AG09319 (cell line): ENCODE results near the gene SYNPR.

Experiments
- DNase-seq: peaks from one replicate; pipeline ENCODE4 v3.0.0-alpha.2; 2010; ENCODE audit warnings: low read depth; ENCODE audit errors: extremely low read depth
- TF ChIP-seq, protein P1 (sequence below): IDR thresholded peaks from 2 replicates; pipeline ENCODE4 v1.5.1; 2011; ENCODE audit warnings: low read depth, mild to moderate bottlenecking, inconsistent platforms, low read length, moderate library complexity

Gene SYNPR

DNA sequence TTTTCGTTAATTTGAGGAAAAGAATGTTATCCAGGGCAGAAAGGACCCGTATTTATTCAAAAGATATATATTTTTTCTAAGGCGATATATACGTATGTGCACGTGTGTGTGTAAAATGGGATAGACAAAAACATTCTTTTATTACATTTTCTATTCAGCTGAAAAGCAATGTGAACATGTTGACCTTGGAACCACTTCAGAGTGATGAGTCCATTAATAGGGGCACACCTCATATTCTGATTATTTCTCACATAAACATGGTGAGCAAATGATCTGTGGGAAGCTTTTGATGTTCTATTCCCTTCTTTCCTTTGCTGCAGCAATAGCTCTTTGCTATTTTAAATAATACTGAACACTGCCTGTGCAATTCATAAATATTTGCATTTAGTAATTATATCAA, 87.6 kb downstream of the SYNPR start:
- no peak for DNase-seq
- TF ChIP-seq, protein P1, sequence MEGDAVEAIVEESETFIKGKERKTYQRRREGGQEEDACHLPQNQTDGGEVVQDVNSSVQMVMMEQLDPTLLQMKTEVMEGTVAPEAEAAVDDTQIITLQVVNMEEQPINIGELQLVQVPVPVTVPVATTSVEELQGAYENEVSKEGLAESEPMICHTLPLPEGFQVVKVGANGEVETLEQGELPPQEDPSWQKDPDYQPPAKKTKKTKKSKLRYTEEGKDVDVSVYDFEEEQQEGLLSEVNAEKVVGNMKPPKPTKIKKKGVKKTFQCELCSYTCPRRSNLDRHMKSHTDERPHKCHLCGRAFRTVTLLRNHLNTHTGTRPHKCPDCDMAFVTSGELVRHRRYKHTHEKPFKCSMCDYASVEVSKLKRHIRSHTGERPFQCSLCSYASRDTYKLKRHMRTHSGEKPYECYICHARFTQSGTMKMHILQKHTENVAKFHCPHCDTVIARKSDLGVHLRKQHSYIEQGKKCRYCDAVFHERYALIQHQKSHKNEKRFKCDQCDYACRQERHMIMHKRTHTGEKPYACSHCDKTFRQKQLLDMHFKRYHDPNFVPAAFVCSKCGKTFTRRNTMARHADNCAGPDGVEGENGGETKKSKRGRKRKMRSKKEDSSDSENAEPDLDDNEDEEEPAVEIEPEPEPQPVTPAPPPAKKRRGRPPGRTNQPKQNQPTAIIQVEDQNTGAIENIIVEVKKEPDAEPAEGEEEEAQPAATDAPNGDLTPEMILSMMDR = no peak

DNA sequence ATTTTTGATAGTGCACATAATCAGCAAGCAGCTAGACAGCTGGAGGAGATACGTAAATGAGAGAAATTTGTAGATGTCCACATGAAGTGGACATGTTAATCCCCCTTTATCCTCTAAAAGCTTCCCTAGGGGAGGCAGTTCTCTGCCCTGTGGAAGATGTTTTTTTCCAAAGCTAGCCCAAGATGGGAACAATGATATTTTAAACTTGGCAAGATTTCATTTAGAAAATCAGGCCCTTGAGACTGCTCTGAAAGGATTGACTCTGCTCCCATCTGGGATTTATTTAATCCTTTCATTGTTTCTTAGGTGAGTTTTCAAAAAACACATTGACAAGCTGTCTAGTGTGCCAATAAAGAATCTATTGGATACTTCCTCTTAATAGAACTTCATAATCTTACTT, 92.0 kb downstream of the SYNPR start:
- no peak for DNase-seq
- TF ChIP-seq, protein P1 = no peak

DNA sequence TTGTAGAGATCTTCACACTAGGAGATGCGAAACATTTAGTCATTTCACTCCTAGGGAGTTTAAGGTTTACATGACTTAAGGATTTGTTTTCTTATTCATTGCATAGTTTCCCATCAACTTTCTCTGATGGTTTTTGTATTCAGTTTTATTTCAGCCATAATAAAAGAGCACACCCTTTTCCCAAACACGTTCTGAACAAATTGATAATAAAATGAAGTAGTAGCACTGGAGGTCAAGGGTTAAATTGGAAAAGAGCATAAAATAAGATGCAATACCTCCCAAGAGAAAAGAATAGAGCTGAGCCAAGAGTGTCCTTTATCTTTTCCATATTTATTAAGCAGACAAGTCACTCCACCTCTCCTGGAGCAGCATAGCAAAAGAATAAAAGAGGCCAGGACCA, 104.9 kb downstream of the SYNPR start:
- TF ChIP-seq, protein P1 = no peak
- DNase-seq = no peak

DNA sequence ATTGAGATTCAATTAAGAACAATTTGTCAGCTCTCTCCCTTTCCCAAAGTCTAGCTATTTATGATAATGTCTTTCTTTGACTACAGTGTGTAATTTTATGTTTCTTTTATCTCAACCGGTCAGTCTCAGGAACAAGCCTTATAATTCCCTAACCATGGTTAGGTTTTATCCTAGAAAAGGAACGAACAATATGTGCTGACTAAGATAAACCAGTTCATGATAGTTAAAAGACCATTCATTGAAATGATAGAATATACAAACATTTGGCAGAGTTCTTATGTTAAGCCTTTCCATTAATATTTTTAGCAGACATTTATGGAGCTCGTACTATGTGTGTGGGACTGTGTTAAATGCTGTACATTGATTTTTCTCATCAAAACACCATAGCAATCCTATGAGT, 106.3 kb downstream of the SYNPR start:
- TF ChIP-seq, protein P1 = no peak
- DNase-seq = no peak

DNA sequence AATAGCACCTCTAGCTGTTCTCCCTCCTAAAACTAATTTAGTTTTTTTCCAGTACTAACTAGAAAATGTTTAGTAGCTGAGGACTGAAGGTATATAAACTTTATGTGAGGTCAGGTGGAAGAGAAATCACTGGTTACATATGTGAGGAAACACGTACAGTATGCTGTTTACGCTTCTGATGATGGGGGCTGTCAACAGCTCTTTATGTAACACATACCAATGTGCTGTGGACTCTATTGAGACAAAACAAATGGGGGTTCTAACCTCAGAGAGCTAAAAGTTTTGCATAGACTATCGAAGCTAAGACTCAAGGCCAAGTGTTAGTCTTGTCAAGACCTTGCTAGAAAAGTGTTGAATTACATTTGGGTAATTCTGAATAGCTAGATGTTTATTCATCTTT, 107.5 kb downstream of the SYNPR start:
- TF ChIP-seq, protein P1 = no peak
- DNase-seq = no peak

DNA sequence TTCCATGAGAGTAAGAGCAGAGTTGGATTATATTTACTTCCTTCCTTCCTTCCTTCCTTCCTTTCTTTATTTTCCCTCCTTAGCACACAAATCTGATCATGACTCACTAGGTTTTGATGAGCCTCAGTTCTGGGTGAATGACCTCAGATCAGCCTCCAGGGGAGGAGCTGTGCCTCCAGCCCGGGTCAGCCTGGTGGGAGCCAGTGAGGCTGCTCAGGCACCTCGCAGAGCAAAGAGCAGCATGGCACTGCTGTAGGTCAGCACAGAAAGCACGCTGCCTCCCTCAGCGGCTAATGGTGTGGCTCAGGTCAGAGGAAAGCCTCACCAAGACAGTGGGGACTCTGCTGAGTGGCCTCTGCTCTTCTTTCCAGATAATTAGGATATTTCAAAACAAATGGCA, 108.5 kb downstream of the SYNPR start:
- TF ChIP-seq, protein P1 = no peak
- DNase-seq = no peak

DNA sequence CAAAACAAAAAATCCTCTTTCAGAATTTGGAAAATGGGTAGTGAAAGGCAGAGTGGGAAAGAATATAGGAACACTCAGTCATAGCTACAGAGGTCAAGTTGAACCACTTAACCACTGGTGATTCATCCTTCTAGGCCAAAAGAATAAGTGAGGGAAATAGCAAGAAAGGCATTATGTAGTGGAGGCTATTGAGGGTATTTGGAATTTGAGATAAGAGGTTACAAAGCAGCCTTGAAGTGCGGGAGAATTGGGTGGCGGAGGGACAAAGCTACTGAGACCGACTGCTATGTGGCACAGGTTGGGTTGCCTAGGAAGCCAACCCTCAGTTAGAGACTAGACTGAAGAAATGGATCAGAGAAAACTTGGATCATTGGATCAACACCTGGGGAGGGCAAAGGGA, 109.5 kb downstream of the SYNPR start:
- DNase-seq = no peak
- TF ChIP-seq, protein P1 = no peak
